ENCODE data around the gene PTPRG.

DNA sequence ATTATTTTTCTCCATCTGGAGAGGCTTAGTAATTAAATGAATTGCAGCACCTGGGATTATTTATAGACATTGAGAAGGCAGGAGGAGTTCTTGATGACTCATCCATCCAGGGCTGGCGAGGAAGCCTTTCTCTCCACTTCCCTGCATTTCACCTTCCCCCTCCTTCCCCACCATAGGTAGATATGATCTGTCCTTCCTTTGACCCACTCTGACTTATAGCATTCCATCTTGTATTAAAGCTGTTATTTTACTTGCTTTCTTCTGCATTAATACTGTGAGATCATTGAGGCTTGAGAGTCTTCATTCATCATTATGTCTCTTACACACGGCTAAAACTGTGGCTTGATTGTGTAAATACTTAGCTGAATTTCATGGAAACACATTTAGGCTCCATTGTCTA lies 523.2 kb downstream of the PTPRG start:
- TF ChIP-seq, protein P1, sequence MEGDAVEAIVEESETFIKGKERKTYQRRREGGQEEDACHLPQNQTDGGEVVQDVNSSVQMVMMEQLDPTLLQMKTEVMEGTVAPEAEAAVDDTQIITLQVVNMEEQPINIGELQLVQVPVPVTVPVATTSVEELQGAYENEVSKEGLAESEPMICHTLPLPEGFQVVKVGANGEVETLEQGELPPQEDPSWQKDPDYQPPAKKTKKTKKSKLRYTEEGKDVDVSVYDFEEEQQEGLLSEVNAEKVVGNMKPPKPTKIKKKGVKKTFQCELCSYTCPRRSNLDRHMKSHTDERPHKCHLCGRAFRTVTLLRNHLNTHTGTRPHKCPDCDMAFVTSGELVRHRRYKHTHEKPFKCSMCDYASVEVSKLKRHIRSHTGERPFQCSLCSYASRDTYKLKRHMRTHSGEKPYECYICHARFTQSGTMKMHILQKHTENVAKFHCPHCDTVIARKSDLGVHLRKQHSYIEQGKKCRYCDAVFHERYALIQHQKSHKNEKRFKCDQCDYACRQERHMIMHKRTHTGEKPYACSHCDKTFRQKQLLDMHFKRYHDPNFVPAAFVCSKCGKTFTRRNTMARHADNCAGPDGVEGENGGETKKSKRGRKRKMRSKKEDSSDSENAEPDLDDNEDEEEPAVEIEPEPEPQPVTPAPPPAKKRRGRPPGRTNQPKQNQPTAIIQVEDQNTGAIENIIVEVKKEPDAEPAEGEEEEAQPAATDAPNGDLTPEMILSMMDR (conservative IDR thresholded peaks at IDR 0.05; ENCODE audit: low read depth, low read length): no peak
- TF ChIP-seq EZH2 (IDR thresholded peaks at IDR 0.05; ENCODE audit: borderline replicate concordance, low read depth, low read length, poor library complexity, severe bottlenecking): no peak
